Measurements from ENCODE around the gene CYP2R1. TPM values are rescaled to one million over a fixed set of nuclear protein-coding genes. Genes with fewer than 3 reads are reported as not detected.

The CYP2R1 gene
- total and polyA plus RNA-seq, 9 donors: 10.1 to 17.3 (median 13.9) TPM

DNA sequence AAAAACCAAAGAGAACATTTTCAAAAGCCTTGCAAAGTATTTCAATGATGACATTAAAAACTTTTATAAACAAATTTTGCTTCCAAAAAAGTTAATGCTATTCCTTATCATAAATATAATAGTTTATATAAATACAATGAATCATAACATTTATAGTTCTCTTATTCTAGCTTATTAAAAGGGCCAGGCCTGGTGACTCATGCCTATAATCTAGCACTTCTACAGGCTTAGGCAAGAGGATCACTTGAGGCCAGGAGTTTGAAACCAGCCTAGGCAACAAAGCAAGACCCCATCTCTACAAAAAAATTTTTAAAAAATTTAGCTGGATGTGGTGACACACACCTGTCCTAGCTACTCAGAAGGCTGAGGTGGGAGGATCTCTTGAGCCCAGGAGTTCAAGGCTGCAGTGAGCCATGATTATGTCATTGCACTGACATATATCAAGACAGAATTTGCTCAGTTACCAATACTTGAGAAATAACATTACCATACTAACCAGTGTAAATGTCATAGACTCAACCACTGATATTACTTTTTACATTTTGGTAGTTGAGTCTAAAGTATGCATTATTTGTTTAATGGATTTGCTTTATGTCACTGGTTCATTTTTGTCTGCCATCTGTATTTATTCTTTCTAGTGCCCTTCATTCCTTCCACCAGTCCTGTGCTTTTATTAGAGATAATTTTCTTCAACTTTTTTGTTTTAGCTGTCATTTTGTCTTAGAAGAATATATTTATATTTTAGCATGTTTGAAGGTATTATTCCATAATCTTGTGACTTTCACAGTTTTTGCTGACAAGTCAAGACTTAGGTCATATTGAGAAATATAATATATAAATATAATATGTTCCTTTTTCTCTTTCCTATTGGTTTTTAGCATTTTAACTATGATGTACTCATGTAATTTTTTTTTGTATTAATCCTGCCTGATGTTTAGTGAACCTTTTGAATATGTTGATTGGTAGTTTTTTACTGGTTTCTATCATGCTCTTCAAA lies 56.2 kb downstream of the CYP2R1 start:
- no peaks in the 10 kb centered on the region for H3K27me3 ChIP-seq (ENCODE audit: control insufficient read depth, insufficient read depth, low read length)
- no peaks in the 10 kb centered on the region for H3K4me1 ChIP-seq (ENCODE audit: control insufficient read depth, insufficient read depth, low read length)
- no peak overlapping the region for H3K27ac ChIP-seq (ENCODE audit: low read length)
- DNase-seq: no peak
- no peaks in the 10 kb centered on the region for H3K36me3 ChIP-seq (ENCODE audit: control insufficient read depth, insufficient read depth, low read length)
- H3K4me3 ChIP-seq (ENCODE audit: low read length): no peak overlapping the region
- no peaks in the 10 kb centered on the region for H3K9me3 ChIP-seq (replicated peaks; ENCODE audit: control insufficient read depth, low read depth, low read length)

Other genes starting within 250 kb of the CYP2R1 start
- 2.2 TPM for gene PDE3B, start 248.4 kb downstream of the CYP2R1 start, total RNA-seq
- 1 to 10 TPM; 1.2 to 2.9 (median 2.1) TPM for gene PDE3B, start 248.4 kb downstream of the CYP2R1 start, polyA plus RNA-seq (ENCODE audit: insufficient read depth in 1 of 8, insufficient read length in 8 of 8, low replicate concordance in 1 of 8)
- gene CALCA, start 80.1 kb upstream of the CYP2R1 start, total RNA-seq: not detected
- under 1 TPM in 1 of 8 donors, not detected in 7; 0.08 TPM for gene CALCA, start 80.1 kb upstream of the CYP2R1 start, polyA plus RNA-seq (ENCODE audit: insufficient read depth in 1 of 8, insufficient read length in 8 of 8, low replicate concordance in 1 of 8)
- 0.66 TPM for gene CALCB, start 181.4 kb upstream of the CYP2R1 start, total RNA-seq
- under 1 TPM in 6 of 8 donors, not detected in 2; 0.15 to 0.87 (median 0.17) TPM for gene CALCB, start 181.4 kb upstream of the CYP2R1 start, polyA plus RNA-seq (ENCODE audit: insufficient read depth in 1 of 8, insufficient read length in 8 of 8, low replicate concordance in 1 of 8)
- gene INSC, start 222.7 kb upstream of the CYP2R1 start, total RNA-seq: 2.1 TPM
- gene INSC, start 222.7 kb upstream of the CYP2R1 start, polyA plus RNA-seq (ENCODE audit: insufficient read depth in 1 of 8, insufficient read length in 8 of 8, low replicate concordance in 1 of 8): 1 to 10 TPM; 1.0 to 3.6 (median 1.7) TPM

All from muscle of leg (tissue), 10 donors.